Heart left ventricle (tissue), 13 donors: ENCODE measurements around the gene CAMKK2.
"Not testable (repeated sequence)": the region's sequence is repeated elsewhere in the genome, so short reads cannot be mapped to it uniquely, and the experiment has no call there.

Experiments
- CTCF ChIP-seq, 12 donors: fragments of 200-600 bp; sonication (generic) in 4 of 12; IDR thresholded peaks; one replicate each; pipeline versions ENCODE4 v1.5.0 to v1.8.0; 2018 to 2022; ENCODE audit warnings: antibody characterized with exemption in 12 of 12, mild to moderate bottlenecking in 5 of 12
- POLR2A ChIP-seq, 2 donors: fragments of 450-650 bp; IDR thresholded peaks; one replicate each; pipeline ENCODE4 v1.6.1; 2017; ENCODE audit warnings: antibody characterized with exemption in 2 of 2, mild to moderate bottlenecking in 2 of 2, moderate library complexity in 2 of 2
- donor health status: ischemic (EF 13 %, LVEDD 7.1; RV severe dilation, severe dysfunction).
- donor health status: DM: no; HTN: yes; CAD: no.
- donor health status: DM: no; HTN: no; CAD: no.
- donor health status: ischemic (EF 25% LVEDD 6.9; RV normal size, moderate dysfunction).
- donor health status: ischemic (EF 25% LVEDD 5.7; RV mildly dilated, moderate dysfunction).
- donor health status: ischemic (EF 35%, LVEDD 5.7; RV mildly dilated, moderate dysfunction).
- donor health status: nonischemic (EF 11% LVEDD 7.7; RV severe dilation, severe dysfunction).
- donor health status: DM: yes; HTN: yes; CAD: no.
- donor health status: PGD.
- donor health status: ischemic (EF 29% LVEDD 5.4; RV normal size, mild dysfunction).
- donor health status: nonischemic (EF 23%, LVEDD 6.1; RV moderate dilation, normal function).

GRCh38 chr12:121298411-121298810, 1.9 kb upstream of the CAMKK2 start:
- TF ChIP-seq CTCF, POLR2A (IDR thresholded peaks at IDR 0.05): not testable (repeated sequence)
